Sciatic nerve (tissue), 2 donors: ENCODE results near the gene CSF2RB. TPM values are rescaled to one million over a fixed set of nuclear protein-coding genes. Genes with fewer than 3 reads are reported as not detected.
"Not testable (repeated sequence)": the region's sequence is repeated elsewhere in the genome, so short reads cannot be mapped to it uniquely, and the experiment has no call there.

Experiments used
- ATAC-seq: fragments of 200-7000 bp; cut with Tn5 transposase; one replicate; pipeline ENCODE4 v1.9.1; 2020; ENCODE audit warnings: mild to moderate bottlenecking, moderate library complexity
- DNase-seq: peaks from one replicate; pipeline ENCODE4 v3.0.0-alpha.2; 2020; ENCODE audit warnings: low spot score
- intact Hi-C: fragments of 100-400 bp; cut with DNase I; formaldehyde crosslinking; loops from one replicate; pipeline ENCODE4 v1.14.2; 2022
- total RNA-seq: library from RNA; stranded (reverse); fragmentation: NEBNext Ultra II Directional; extraction: Animal tissue kit (Norgen Biotek cat#: 25700); gene quantifications from one replicate; pipeline ENCODE4 v1.2.1, GENCODE V29; 2021
- donor health status: DM: no; HTN: no; CAD: no.
- donor health status: DM: no; HTN: no; CAD: no.

CSF2RB gene
- total RNA-seq, 1 donor from 2014 or later: 10.1 TPM

DNA sequence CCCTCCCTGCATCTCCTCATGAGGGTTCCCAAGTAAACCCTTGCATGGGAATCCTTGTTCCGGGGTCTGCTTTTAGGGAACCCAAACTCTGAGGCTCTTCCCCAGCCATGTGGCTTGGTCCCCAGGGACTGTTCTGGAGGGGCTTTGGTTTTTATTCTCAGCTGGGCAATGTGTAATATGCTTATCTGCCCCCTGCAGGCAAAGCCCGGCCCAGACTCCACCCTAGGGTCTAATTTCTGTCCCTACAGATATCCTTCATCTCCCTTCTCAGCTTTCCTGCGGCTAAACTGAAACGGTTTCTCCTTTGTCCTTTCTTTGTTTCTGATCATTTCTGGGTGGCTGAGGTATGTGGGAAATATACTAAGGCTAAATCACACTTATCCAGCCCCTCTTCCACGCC is 68.7 kb downstream of the CSF2RB start:
- intact Hi-C loops: loop anchor here (5.0 kb wide), 1 partner anchor 200 kb away; no protein-coding TSS in a partner anchor
- DNase-seq: no peak
- ATAC-seq: no peak

DNA sequence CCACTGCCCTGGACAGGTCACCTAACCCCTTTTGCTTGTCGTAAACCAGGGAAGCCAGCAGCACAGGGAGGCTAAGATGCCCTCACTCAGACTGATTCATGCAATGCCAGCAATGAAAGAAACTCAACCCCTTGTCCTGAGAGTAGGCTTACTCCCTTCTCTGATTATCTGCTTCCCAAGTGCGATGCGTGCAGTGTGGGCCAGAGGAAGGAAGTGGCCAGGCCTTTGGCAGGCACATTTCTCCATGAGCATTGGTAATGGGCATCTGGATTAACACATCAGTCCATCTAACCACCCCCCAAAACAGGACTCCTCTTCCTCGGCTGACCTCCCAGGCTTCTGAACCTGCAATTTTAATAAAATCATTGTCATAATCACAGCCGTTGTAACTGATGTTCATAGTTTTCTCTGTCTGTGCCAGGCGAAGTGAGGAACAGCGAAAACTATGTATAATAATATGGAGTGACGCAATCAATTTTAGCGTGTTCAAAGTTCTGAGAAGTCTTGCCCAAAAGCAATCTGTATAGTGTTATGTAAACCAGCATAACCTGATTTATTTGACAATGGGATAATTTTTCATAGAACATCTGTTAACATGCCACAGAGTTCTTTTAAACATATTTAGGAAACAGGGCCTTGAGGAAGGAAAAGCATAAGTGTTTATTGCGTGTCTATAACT is 71.9 kb downstream of the CSF2RB start:
- intact Hi-C loops: no loop called here
- DNase-seq (no peak), ATAC-seq (no peak)

DNA sequence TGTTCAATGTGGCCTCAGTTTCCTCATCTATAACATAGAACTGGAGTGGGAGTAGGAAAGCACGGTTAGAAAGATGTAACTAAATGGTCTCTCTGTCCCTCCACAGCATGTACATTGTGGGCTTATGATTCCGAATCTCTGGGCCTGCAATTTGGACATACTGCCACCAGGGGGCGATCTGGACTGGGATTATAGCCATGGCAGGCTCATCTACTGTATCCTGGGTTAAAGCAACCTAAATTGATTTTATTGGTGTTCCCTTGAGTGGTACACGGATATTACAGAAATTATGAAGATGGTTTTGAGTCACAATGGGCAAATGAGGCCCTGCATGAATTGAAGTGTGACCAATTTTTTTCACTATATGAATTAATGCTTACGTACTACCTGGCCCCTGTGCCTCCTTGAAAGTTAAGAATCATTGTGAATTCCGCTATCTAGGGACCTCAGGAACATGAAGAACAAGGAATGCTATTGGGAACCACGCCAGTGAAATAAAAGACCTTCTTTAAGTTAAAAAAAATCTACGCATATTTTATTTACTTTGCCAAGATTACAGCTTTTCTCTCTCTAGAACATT is 72.9 kb downstream of the CSF2RB start:
- no peak for DNase-seq
- intact Hi-C loops: no loop called here
- ATAC-seq: no peak

DNA sequence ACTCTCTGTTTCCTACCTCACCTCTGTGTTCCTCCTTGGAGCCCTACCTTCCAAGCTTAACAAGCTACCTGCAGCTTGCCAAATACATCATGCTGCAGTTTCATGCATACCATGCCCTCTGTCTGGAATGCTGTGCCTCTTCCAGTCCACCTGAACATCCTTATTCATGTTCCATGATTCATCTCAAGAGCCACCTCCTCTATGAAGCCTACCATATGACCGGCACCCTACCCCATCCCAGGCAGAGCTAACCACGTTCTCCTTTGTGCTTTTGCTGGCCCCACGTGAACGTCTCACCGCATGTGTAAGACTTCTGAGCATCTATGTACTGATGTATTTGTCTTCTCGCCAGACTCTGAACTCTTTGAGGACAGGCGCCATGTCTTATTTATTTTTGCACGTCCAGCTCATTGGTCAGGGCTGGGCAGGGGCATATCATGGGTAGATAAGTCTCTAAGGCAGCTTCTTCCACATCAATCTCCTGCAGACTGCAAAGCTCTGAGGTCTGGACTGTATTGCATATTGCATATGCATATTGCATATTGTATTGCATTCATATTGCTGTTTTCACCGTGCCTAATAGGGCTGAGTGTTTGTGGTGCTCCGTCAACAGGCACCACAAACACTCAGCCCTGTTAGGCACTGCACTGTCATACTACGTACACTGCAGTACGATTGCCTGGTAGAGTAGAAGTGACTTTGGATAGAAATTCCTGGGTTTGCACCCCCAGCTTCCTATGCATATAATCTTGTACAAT is 74.8 kb downstream of the CSF2RB start:
- ATAC-seq (no peak), DNase-seq (no peak)
- intact Hi-C loops: no loop called here

DNA sequence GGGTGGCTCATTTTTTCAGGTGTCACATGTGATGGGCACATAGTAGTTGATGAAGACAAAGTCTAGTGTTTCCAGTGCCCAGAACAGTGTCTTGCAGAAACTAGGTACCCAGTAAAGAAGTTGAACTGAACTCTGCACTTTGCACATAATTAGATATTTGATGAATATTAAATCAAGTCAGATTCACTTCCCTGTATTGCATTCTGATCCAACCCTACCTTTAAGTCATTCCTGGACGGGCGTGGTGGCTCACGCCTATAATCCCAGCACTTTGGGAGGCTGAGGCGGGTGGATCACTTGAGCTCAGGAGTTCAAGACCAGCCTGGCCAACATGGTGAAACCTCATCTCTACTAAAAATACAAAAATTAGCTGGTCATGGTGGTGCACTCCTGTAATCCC is 75.6 kb downstream of the CSF2RB start:
- DNase-seq, ATAC-seq, intact Hi-C loops: not testable (repeated sequence)

Other genes starting within 250 kb of the CSF2RB start
- not detected for gene CACNG2, start 209.9 kb upstream of the CSF2RB start, total RNA-seq
- 23.9 TPM for gene IFT27, start 137.5 kb upstream of the CSF2RB start, total RNA-seq
- gene PVALB, start 96.6 kb upstream of the CSF2RB start, total RNA-seq: not detected
- 30.4 TPM for gene NCF4, start 52.6 kb upstream of the CSF2RB start, total RNA-seq
- 20.6 TPM for gene TST, start 105.8 kb downstream of the CSF2RB start, total RNA-seq
- 36.4 TPM for gene MPST, start 106.1 kb downstream of the CSF2RB start, total RNA-seq
- gene KCTD17, start 138.1 kb downstream of the CSF2RB start, total RNA-seq: 17.5 TPM
- gene TMPRSS6, start 196.1 kb downstream of the CSF2RB start, total RNA-seq: not detected
- gene IL2RB, start 236.3 kb downstream of the CSF2RB start, total RNA-seq: 3.7 TPM